KMS-11 (cell line): ENCODE measurements around the gene CDH13.

Source experiments
- H2AFZ ChIP-seq: fragments of 200-600 bp; sonication (generic); 2 replicates; pipeline ENCODE4 v1.6.1; 2016; ENCODE audit warnings: antibody characterized with exemption, mixed run types, low read depth
- H3K27ac ChIP-seq: fragments of 200-600 bp; sonication (generic); 2 replicates; pipeline ENCODE4 v1.6.1; 2016; ENCODE audit warnings: mild to moderate bottlenecking, mixed run types
- H3K27me3 ChIP-seq: fragments of 200-600 bp; sonication (generic); 2 replicates; pipeline ENCODE4 v1.6.1; 2017; ENCODE audit warnings: mild to moderate bottlenecking, low read depth, mixed run types, moderate library complexity; ENCODE audit not compliant: insufficient read depth
- H3K36me3 ChIP-seq: fragments of 200-600 bp; sonication (generic); 2 replicates; pipeline ENCODE4 v1.6.1; 2017; ENCODE audit warnings: mild to moderate bottlenecking, mixed run types; ENCODE audit not compliant: insufficient read depth
- H3K4me1 ChIP-seq: fragments of 200-600 bp; sonication (generic); 2 replicates; pipeline ENCODE4 v1.6.1; 2016; ENCODE audit warnings: mild to moderate bottlenecking, low read depth, mixed run types; ENCODE audit not compliant: poor library complexity, severe bottlenecking
- H3K4me2 ChIP-seq: fragments of 200-600 bp; sonication (generic); 2 replicates; pipeline ENCODE4 v1.7.0; 2016; ENCODE audit warnings: mild to moderate bottlenecking, mixed run types
- H3K4me3 ChIP-seq: fragments of 200-600 bp; sonication (generic); IDR thresholded peaks from 2 replicates; pipeline ENCODE4 v1.6.1; 2017; ENCODE audit warnings: low read depth, low read length, mixed read lengths; ENCODE audit not compliant: insufficient read depth
- H3K79me2 ChIP-seq: fragments of 200-600 bp; sonication (generic); 2 replicates; pipeline ENCODE4 v1.6.1; 2016; ENCODE audit warnings: low read depth, mixed run types; ENCODE audit not compliant: insufficient read depth
- H3K9ac ChIP-seq: fragments of 200-600 bp; sonication (generic); 2 replicates; pipeline ENCODE4 v1.6.1; 2016; ENCODE audit warnings: mild to moderate bottlenecking, mixed run types
- H4K20me1 ChIP-seq: fragments of 200-600 bp; sonication (generic); 2 replicates; pipeline ENCODE4 v1.6.1; 2016; ENCODE audit warnings: mild to moderate bottlenecking, mixed run types; ENCODE audit not compliant: insufficient read depth
- TF ChIP-seq, protein P1 (sequence below): fragments of 200-600 bp; sonication (generic); conservative IDR thresholded peaks from 2 replicates; pipeline ENCODE4 v1.6.1; 2017; ENCODE audit warnings: low read depth, mild to moderate bottlenecking, antibody characterized with exemption, low read length, moderate library complexity, mixed read lengths

CDH13 gene

GRCh38 chr16:82625066-82625968 lies 1.5 kb upstream of the CDH13 start:
- Histone ChIP-seq H3K27ac (no peak overlapping the region), H3K27me3 (no peaks in the 10 kb centered on the region)

DNA sequence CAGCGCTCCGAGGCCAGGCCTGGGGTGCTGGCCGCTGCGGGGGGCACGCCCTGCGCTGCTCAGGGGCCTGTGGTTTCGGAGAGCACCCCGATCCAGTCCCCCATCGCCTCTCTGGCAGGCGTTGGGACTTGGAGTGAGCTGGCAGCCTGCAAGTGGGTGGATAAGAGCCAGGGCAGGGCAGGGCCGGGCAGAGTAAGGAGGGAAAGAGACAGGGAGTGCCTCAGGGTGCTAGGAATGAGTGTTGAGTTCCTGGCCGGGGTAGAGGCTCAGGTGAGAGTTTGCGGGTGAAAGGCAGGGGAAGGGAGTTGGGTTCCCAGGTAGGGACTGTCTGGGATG lies 1.3 kb downstream of the CDH13 start:
- no peak overlapping the region for H3K4me2 ChIP-seq
- H3K4me3 ChIP-seq = no peak overlapping the region
- no peaks in the 10 kb centered on the region for H3K27me3 ChIP-seq

More at GRCh38 chr16:82625066-82625968, 1.5 kb upstream of the CDH13 start:
- Histone ChIP-seq H3K4me3 (no peak overlapping the region), H3K79me2 (no peaks in the 10 kb centered on the region), H2AFZ (no peak overlapping the region), H3K36me3 (no peaks in the 10 kb centered on the region), H4K20me1 (no peaks in the 10 kb centered on the region), H3K4me2 (no peak overlapping the region), H3K4me1 (no peaks in the 10 kb centered on the region), H3K9ac (no peak overlapping the region)
- TF ChIP-seq, protein P1, sequence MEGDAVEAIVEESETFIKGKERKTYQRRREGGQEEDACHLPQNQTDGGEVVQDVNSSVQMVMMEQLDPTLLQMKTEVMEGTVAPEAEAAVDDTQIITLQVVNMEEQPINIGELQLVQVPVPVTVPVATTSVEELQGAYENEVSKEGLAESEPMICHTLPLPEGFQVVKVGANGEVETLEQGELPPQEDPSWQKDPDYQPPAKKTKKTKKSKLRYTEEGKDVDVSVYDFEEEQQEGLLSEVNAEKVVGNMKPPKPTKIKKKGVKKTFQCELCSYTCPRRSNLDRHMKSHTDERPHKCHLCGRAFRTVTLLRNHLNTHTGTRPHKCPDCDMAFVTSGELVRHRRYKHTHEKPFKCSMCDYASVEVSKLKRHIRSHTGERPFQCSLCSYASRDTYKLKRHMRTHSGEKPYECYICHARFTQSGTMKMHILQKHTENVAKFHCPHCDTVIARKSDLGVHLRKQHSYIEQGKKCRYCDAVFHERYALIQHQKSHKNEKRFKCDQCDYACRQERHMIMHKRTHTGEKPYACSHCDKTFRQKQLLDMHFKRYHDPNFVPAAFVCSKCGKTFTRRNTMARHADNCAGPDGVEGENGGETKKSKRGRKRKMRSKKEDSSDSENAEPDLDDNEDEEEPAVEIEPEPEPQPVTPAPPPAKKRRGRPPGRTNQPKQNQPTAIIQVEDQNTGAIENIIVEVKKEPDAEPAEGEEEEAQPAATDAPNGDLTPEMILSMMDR = no peak

GRCh38 chr16:82628711-82629110 lies 1.9 kb downstream of the CDH13 start:
- Histone ChIP-seq H3K4me3 (no peak overlapping the region), H3K36me3 (no peaks in the 10 kb centered on the region), H3K27me3 (no peaks in the 10 kb centered on the region), H3K9ac (no peak overlapping the region), H3K79me2 (no peaks in the 10 kb centered on the region), H2AFZ (no peak overlapping the region), H4K20me1 (no peaks in the 10 kb centered on the region), H3K4me1 (no peaks in the 10 kb centered on the region), H3K27ac (no peak overlapping the region), H3K4me2 (no peak overlapping the region)
- TF ChIP-seq, protein P1 = no peak

More for the DNA sequence above, 1.3 kb downstream of the CDH13 start:
- TF ChIP-seq, protein P1 = no peak
- no peak overlapping the region for H2AFZ ChIP-seq
- H3K9ac ChIP-seq = no peak overlapping the region
- no peaks in the 10 kb centered on the region for H3K36me3 ChIP-seq
- H3K4me1 ChIP-seq = no peaks in the 10 kb centered on the region
- H4K20me1 ChIP-seq = no peaks in the 10 kb centered on the region
- no peaks in the 10 kb centered on the region for H3K79me2 ChIP-seq
- H3K27ac ChIP-seq = no peak overlapping the region

DNA sequence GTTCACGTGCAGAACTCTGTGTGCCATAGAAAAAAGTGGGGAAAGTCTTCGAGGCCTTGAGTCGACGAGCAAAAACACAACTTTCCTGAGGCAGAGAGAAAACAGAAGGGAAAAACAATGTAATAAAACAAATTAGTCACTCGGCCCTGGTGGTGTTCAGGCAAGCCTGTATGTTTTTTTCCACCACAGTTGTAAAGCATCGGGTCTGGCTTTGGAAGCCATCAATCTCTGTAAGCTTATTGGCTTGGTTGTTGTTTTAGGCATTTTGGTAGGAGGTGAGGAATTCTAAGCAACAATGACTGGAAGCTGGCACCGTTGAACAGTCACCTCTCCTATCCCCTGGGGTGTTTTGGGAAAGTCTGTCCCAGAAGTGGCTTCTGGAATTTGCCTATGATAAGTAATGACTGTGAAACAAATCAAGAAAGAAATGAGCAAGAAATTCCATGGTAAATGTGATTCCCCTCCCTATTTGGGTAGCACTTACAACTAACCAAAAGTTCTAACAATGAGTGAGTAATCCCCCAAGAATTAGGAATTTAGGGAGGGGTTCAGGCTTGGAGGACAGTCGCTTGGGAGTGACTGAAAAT lies 2.8 kb downstream of the CDH13 start:
- Histone ChIP-seq H3K4me1 (no peaks in the 10 kb centered on the region), H3K9ac (no peak overlapping the region), H2AFZ (no peak overlapping the region), H3K27me3 (no peaks in the 10 kb centered on the region), H4K20me1 (no peaks in the 10 kb centered on the region), H3K4me2 (no peak overlapping the region), H3K4me3 (no peak overlapping the region), H3K36me3 (no peaks in the 10 kb centered on the region), H3K27ac (no peak overlapping the region), H3K79me2 (no peaks in the 10 kb centered on the region)
- TF ChIP-seq, protein P1 = no peak
